CD4-positive, alpha-beta T cell treated with Interferon alpha-2 for 1 hour (primary cell): ENCODE measurements around the gene ARRB1.

Source experiments
- DNase-seq, 2 donors: peaks; one replicate each; pipeline ENCODE4 v3.0.0-alpha.2; 2020 to 2022

ARRB1 gene

DNA sequence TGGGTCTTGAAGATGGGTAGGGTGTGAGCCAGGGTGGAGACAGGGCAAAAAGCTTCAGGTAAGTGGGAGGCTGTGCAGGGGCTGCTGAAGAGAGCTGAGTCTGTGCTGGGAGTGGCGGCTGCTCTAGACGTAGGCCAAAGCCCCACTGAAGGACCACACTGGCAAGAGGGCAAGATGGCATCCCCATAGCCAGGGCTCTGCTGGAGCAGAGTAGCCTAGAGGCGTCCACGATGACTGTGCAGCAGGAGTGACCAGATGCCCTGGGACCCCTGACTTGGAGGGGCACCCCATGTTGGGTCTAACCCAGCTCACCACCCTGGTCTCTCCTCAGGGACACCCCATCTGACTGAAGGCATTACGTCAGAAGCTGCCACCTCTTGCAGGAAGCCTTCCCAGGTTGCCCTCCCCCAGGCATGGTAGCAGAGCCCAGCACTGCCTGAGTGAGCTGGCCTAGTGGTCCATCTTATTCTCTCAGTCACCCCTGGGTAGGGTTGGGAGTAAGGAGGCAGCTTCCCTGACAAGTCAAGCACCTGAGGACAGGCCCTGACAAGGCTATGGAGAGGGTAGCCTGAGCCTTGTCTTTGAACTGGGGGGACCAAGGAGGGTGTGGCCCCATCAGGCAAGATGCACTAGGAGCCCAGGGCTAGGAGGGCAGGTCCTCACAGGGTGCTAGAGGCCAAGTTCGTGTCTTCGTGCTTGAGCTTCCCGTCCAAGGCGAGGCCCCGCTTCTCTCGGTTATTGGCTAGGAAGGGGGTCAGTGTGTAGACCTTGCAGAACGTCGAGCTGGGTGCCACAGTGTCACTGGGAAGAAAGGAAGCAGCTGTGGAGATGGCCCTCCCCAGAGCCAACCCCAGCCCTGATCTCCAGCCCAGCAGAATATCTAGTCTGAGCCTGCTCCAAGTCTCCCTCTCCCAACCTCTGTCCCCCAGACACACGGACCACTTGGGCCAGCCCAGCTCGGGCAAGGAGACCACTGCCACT, 77.8 kb downstream of the ARRB1 start:
- DNase-seq, result no peak

GRCh38 chr11:75272821-75273301, 78.6 kb downstream of the ARRB1 start:
- DNase-seq, result no peak

GRCh38 chr11:75272391-75272790, 79.1 kb downstream of the ARRB1 start:
- no peak for DNase-seq

DNA sequence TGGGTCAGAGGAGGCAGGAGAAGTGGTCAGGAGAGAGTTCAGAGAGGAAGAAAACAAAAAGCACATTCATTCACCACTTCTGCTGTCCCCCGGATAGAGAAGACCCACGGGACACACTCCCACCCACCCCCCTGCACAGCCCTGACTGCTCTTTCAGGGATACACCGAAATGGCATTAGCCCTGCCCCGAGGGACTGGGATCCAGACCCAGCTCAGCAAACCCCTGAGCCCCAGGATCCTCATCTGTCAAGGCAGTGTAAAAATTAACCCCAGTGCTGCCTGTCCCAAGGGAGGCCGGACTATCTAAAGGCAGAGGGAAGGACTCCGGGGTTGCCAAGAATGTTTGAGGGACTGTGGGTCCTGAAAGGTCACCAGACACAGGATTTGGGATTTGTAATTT, 79.7 kb downstream of the ARRB1 start:
- no peak for DNase-seq

DNA sequence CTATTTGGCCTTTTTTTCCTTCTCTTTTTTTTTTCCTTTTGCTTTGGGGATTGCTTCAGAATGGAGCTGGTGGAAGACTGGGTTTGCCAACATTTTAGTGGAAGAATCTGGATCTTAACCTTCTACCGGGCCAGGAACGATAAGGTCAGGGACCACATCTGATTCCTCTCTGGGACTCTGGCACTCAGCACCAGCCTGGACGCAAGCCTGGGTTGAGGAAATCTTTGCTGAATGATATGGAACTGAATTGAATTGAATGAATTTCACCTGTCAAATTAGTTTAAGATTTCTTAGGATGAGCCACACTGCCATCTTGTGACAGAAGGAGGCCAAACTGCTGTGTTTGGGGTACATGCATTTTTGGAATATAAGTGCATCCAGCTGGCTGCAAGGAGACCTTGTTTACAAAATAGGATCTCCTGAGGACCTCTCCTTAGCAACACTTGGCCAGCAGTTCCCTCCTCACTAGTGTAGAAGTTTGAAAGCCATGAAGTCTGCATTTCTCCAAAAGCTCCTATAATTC, 80.5 kb downstream of the ARRB1 start:
- DNase-seq, result peak; percentile 15 to 51

- no peak for DNase-seq
Measured at GRCh38 chr11:75269896-75270295, 81.6 kb downstream of the ARRB1 start.

DNA sequence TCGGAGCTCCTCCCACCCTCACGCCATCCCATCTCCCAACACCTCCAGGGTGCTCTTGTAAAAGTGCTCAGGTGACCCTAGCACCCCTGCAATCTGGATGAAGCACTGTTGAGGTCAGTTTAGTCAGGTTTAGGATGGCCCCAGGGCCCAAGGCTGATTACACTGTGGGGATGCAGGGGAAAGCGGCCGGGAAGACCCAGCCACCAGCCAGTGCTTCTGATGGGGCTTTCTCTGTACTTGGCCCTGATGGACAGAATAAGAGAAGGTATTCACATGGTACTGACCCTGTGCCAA, 82.1 kb downstream of the ARRB1 start:
- no peak for DNase-seq

GRCh38 chr11:75268626-75269366, 82.7 kb downstream of the ARRB1 start:
- DNase-seq, result no peak

- DNase-seq, result no peak
Measured at GRCh38 chr11:75267171-75267970, 84.1 kb downstream of the ARRB1 start.

DNA sequence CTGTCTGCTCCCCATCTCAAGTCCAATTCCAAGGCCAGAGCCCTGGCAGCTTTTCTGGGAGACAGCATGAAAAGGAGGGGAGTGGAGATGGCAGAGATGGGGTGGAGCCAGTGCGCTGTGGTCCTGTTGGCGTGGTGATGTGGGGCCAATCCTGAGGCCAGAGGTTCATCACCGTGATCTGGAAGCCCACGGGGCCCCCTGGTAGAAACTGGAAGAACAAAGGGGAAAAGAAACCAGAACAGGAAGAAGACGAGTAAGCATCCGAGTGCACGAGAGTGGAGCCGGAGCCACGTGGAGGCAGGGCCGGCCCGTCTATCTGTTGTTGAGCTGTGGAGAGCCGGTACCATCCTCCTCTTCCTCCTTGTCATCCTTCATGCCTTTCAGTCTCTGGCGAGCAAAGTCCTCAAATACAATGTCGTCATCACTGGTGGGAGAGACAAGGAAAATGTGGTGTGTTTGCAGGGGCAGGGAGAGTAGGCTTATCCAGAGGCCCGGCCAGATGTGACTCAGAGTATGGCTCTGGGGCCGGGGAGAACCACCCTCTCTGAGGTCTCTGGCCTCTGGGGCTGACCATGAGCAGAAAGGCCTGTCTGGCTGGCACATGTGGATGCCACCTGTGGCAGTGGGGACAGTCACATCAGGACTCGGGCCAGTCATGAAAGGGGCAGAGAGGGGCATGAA, 85.5 kb downstream of the ARRB1 start:
- no peak for DNase-seq

- no peak for DNase-seq
Measured at GRCh38 chr11:75264971-75265370, 86.5 kb downstream of the ARRB1 start.

GRCh38 chr11:75264356-75264755, 87.1 kb downstream of the ARRB1 start:
- no peak for DNase-seq

- peak in 1 of 2 donors; percentile 16 for DNase-seq
Measured at GRCh38 chr11:75263944-75264349, 87.5 kb downstream of the ARRB1 start.

- no peak for DNase-seq
Measured at GRCh38 chr11:75262961-75263852, 88.3 kb downstream of the ARRB1 start.

GRCh38 chr11:75262436-75262835, 89.0 kb downstream of the ARRB1 start:
- DNase-seq, result no peak

- no peak for DNase-seq
Measured at GRCh38 chr11:75261902-75262361, 89.5 kb downstream of the ARRB1 start.

- no peak for DNase-seq
Measured at GRCh38 chr11:75260396-75261170, 90.9 kb downstream of the ARRB1 start.

- DNase-seq, result no peak
Measured at GRCh38 chr11:75254326-75254725, 97.1 kb downstream of the ARRB1 start.

DNA sequence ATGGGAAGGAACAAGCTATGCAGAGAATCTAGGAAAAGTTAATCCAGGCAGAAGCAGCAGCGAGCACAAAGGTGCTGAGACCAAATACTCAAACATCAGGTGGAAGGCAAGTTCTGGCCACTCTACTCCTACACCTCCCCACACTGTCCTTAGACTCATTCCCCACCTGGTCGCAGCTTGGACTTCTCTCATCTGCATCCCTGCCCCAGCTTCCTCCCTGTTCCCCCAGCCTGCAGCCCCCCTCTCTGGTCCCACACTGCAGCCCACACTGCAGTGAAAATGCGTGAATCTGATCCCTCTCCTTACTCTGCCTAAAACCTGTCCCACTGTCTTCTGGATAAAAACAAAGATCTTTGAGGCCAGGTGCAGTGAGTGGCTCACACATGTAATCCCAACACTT, 101.8 kb downstream of the ARRB1 start:
- DNase-seq, result no peak

DNA sequence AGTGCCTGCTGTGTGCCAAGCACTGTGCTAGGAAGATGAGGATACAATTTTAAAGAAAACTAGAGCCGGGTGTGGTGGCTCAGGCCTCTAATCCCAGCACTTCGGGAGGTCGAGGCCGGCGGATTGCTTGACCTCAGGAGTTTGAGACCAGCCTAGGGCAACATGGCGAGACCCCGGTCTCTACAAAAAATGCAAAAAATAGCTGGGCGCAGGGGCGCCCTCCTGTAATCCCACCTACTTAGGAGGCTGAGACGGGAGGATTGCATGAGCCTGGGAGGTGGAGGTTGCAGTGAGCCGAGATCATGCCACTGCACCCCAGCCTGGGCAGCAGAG, 102.6 kb downstream of the ARRB1 start:
- DNase-seq, result no peak
